ENCODE data around the gene CORO2A. TPM values are rescaled to one million over a fixed set of nuclear protein-coding genes. Genes with fewer than 3 reads are reported as not detected.
A peak's percentile ranks its signal among the peaks of the same experiment; 100 is the strongest.
"Not testable (repeated sequence)": the region's sequence is repeated elsewhere in the genome, so short reads cannot be mapped to it uniquely, and the experiment has no call there.

Gene CORO2A
- total and polyA plus RNA-seq, 3 experiments from 2014 or later: 5.1 to 11.9 (median 5.1) TPM

DNA sequence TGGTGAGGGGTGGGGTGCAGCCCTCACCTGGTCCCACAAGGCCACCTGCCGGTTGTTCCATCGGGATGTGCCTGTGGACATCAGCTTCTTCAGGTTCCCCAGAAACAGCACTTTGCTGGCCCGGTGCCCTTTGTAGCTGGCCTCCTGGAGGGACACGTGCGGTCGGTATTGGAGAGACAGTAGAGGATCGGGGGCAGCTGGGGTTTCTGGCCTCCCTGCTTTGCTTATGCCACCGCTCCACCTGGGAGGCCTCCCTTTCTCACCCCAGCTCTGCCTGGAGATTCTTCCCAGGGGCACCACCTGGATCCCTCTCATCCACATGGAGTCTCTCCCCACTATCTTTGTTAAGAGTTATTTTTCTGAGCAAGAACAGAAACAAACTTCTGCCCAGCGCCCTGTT lies 60.3 kb downstream of the CORO2A start:
- Histone ChIP-seq H3K4me3 (ENCODE audit: low read length) (no peak overlapping the region), H3K9me3 (ENCODE audit: low read length) (no peaks in the 10 kb centered on the region), H3K27me3 (ENCODE audit: insufficient read depth, low read length, poor library complexity, severe bottlenecking) (no peaks in the 10 kb centered on the region), H3K36me3 (ENCODE audit: insufficient read depth, low read length) (peaks cover 4% of the 10 kb centered on the region), H3K4me1 (ENCODE audit: insufficient read depth, low read length) (no peaks in the 10 kb centered on the region), H3K27ac (ENCODE audit: low read depth, low read length) (no peak overlapping the region)
- no peaks in the 10 kb centered on the region for H3K4me1 Mint-ChIP-seq
- H3K27me3 Mint-ChIP-seq: peaks cover 0 to 3% of the 10 kb centered on the region in 2 donors
- no peak overlapping the region for H3K4me3 Mint-ChIP-seq
- peaks cover 0 to 70% (median 10%) of the 10 kb centered on the region in 3 donors for H3K36me3 Mint-ChIP-seq
- no peak for DNase-seq
- no peaks in the 10 kb centered on the region for H3K9me3 Mint-ChIP-seq
- H3K27ac Mint-ChIP-seq: peak overlapping the region in 2 of 8 donors; percentile 63 to 68
- POLR2A ChIA-PET: no interaction called here
- CTCF ChIA-PET: interaction anchor here (1.8 kb wide), 1 partner anchor 13 kb away, joined by 5 read pairs; the partner anchor contains the start of gene TRIM14

- H3K9me3 Mint-ChIP-seq: no peaks in the 10 kb centered on the region
- H3K27me3 Mint-ChIP-seq: peaks cover 0 to 3% of the 10 kb centered on the region in 2 donors
- CTCF ChIA-PET: interaction anchor here (1.8 kb wide), 1 partner anchor 11 kb away, joined by 5 read pairs; the partner anchor contains the start of gene TRIM14
- H3K27ac Mint-ChIP-seq: peak overlapping the region in 5 of 8 donors; percentile 23 to 87 (median 58)
- H3K27me3 ChIP-seq (ENCODE audit: insufficient read depth, low read length, poor library complexity, severe bottlenecking): no peaks in the 10 kb centered on the region
- H3K9me3 ChIP-seq (ENCODE audit: low read length): no peaks in the 10 kb centered on the region
- peaks cover 0 to 74% (median 9%) of the 10 kb centered on the region in 3 donors for H3K36me3 Mint-ChIP-seq
- POLR2A ChIA-PET: no interaction called here
- H3K36me3 ChIP-seq (ENCODE audit: insufficient read depth, low read length): no peaks in the 10 kb centered on the region
- H3K4me1 Mint-ChIP-seq: no peaks in the 10 kb centered on the region
- H3K4me3 Mint-ChIP-seq: no peak overlapping the region
- no peak for DNase-seq
- no peaks in the 10 kb centered on the region for H3K4me1 ChIP-seq (ENCODE audit: insufficient read depth, low read length)
- H3K27ac ChIP-seq (ENCODE audit: low read depth, low read length): no peak overlapping the region
- no peak overlapping the region for H3K4me3 ChIP-seq (ENCODE audit: low read length)
These were observed 61.7 kb downstream of the CORO2A start for GRCh38 chr9:98130576-98131228.

DNA sequence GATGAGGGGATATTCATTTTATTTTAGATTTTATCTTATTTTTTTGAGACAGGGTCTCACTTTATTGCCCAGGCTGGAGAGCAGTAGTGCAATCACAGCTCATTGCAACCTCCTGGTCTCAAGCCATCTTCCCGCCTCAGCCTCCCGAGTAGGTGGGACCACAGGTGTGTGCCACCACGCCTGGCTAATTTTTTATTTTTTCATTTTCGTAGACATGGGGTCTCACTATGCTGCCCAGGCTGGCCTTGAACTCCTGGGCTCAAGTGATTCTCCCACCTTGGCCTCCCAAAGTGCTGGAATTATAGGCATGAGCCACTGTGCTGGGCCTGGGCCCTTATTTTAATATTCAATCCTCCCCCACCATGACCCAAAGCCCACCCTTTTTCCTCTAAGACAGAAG lies 62.4 kb downstream of the CORO2A start:
- DNase-seq; CTCF ChIA-PET; POLR2A ChIA-PET; H3K9me3 ChIP-seq (ENCODE audit: low read length); H3K27me3 ChIP-seq (ENCODE audit: insufficient read depth, low read length, poor library complexity, severe bottlenecking); H3K4me1 Mint-ChIP-seq; H3K4me3 Mint-ChIP-seq; H3K4me1 ChIP-seq (ENCODE audit: insufficient read depth, low read length); H3K36me3 ChIP-seq (ENCODE audit: insufficient read depth, low read length); H3K4me3 ChIP-seq (ENCODE audit: low read length); H3K27ac ChIP-seq (ENCODE audit: low read depth, low read length); H3K9me3 Mint-ChIP-seq; H3K27me3 Mint-ChIP-seq: not testable (repeated sequence)
- Mint-ChIP-seq H3K36me3 (peaks cover 0 to 73% (median 11%) of the 10 kb centered on the region in 3 donors), H3K27ac (peak overlapping the region in 2 of 8 donors; percentile 33 to 64)

DNA sequence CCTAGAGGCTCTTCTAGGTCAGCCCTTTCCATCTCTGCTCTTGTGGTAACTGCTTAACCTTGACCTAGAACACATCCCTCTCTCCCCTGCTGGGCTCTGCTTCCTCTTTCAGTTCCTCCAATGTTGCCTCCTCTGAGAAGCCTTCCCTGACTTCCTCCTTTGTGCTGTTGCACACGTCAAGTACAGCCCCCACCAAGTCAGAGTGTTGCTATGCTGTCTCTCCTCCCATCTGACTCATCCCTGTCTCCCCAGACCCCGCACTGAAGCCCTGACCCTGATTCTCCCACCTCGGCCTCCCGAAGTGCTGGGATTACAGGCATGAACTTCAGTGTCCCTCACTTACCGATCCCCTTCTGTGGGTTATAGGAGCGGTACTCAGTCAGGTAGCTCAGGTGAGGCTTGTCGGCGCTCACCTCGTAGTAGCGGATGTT lies 63.0 kb downstream of the CORO2A start:
- no peaks in the 10 kb centered on the region for H3K9me3 Mint-ChIP-seq
- Histone ChIP-seq H3K4me3 (ENCODE audit: low read length) (no peak overlapping the region), H3K9me3 (ENCODE audit: low read length) (no peaks in the 10 kb centered on the region), H3K27ac (ENCODE audit: low read depth, low read length) (no peak overlapping the region), H3K36me3 (ENCODE audit: insufficient read depth, low read length) (no peaks in the 10 kb centered on the region), H3K4me1 (ENCODE audit: insufficient read depth, low read length) (no peaks in the 10 kb centered on the region), H3K27me3 (ENCODE audit: insufficient read depth, low read length, poor library complexity, severe bottlenecking) (no peaks in the 10 kb centered on the region)
- ChIA-PET CTCF (no interaction called here), POLR2A (no interaction called here)
- no peaks in the 10 kb centered on the region for H3K4me1 Mint-ChIP-seq
- H3K27ac Mint-ChIP-seq: peak overlapping the region in 7 of 8 donors; percentile 23 to 76 (median 34)
- no peak for DNase-seq
- H3K36me3 Mint-ChIP-seq: peaks cover 0 to 74% (median 14%) of the 10 kb centered on the region in 3 donors
- peaks cover 0 to 2% of the 10 kb centered on the region in 2 donors for H3K27me3 Mint-ChIP-seq
- H3K4me3 Mint-ChIP-seq: no peak overlapping the region

DNA sequence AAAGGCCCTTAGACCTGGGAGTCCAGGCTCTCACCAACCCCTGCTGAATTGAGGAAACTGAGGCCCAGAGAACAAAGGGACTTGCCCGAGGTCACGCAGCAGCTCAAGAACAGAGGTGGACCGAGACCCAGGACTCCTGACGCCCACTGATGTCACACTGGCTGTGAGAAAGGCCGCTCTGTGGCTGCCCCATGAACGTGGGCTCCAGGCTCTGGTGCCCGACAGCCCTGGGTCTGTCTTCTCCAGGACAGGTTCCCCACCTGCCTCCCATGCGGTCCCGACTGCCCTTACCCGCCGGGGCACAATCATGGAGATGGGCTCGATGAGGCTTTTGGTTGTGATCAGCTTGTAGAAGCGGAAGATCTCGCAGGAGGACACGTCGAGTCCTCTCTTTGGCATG lies 64.1 kb downstream of the CORO2A start:
- no peaks in the 10 kb centered on the region for H3K4me1 Mint-ChIP-seq

GRCh38 chr9:98127226-98127625 lies 65.2 kb downstream of the CORO2A start:
- Mint-ChIP-seq H3K9me3 (no peaks in the 10 kb centered on the region), H3K36me3 (peaks cover 0 to 58% (median 14%) of the 10 kb centered on the region in 3 donors), H3K27me3 (peaks cover 0 to 2% of the 10 kb centered on the region in 2 donors), H3K27ac (peak overlapping the region in 2 of 8 donors; percentile 58 to 92), H3K4me1 (peaks cover under 1 to 7% (median 5%) of the 10 kb centered on the region in 3 donors), H3K4me3 (no peak overlapping the region)
- Histone ChIP-seq H3K27ac (ENCODE audit: low read depth, low read length) (no peak overlapping the region), H3K4me1 (ENCODE audit: insufficient read depth, low read length) (peaks cover 2% of the 10 kb centered on the region), H3K36me3 (ENCODE audit: insufficient read depth, low read length) (no peaks in the 10 kb centered on the region), H3K9me3 (ENCODE audit: low read length) (no peaks in the 10 kb centered on the region), H3K4me3 (ENCODE audit: low read length) (no peak overlapping the region), H3K27me3 (ENCODE audit: insufficient read depth, low read length, poor library complexity, severe bottlenecking) (no peaks in the 10 kb centered on the region)
- CTCF ChIA-PET: no interaction called here
- POLR2A ChIA-PET: interaction anchor here (0.6 kb wide), 1 partner anchor 10 kb away, joined by 6 read pairs; no protein-coding TSS in a partner anchor
- DNase-seq: no peak

More for the DNA sequence above, 64.1 kb downstream of the CORO2A start:
- no peak overlapping the region for H3K4me3 Mint-ChIP-seq
- no peak overlapping the region for H3K27ac Mint-ChIP-seq
- no peaks in the 10 kb centered on the region for H3K9me3 Mint-ChIP-seq
- Histone ChIP-seq H3K36me3 (ENCODE audit: insufficient read depth, low read length) (no peaks in the 10 kb centered on the region), H3K27ac (ENCODE audit: low read depth, low read length) (no peak overlapping the region), H3K4me1 (ENCODE audit: insufficient read depth, low read length) (no peaks in the 10 kb centered on the region), H3K27me3 (ENCODE audit: insufficient read depth, low read length, poor library complexity, severe bottlenecking) (no peaks in the 10 kb centered on the region), H3K4me3 (ENCODE audit: low read length) (no peak overlapping the region), H3K9me3 (ENCODE audit: low read length) (no peaks in the 10 kb centered on the region)
- POLR2A ChIA-PET: no interaction called here
- DNase-seq: no peak
- H3K27me3 Mint-ChIP-seq: peaks cover 0 to 2% of the 10 kb centered on the region in 2 donors
- CTCF ChIA-PET: interaction anchor here (1.1 kb wide), 1 partner anchor 9 kb away, joined by 3 read pairs; the partner anchor contains the start of gene TRIM14
- H3K36me3 Mint-ChIP-seq: peaks cover 0 to 69% (median 14%) of the 10 kb centered on the region in 3 donors

DNA sequence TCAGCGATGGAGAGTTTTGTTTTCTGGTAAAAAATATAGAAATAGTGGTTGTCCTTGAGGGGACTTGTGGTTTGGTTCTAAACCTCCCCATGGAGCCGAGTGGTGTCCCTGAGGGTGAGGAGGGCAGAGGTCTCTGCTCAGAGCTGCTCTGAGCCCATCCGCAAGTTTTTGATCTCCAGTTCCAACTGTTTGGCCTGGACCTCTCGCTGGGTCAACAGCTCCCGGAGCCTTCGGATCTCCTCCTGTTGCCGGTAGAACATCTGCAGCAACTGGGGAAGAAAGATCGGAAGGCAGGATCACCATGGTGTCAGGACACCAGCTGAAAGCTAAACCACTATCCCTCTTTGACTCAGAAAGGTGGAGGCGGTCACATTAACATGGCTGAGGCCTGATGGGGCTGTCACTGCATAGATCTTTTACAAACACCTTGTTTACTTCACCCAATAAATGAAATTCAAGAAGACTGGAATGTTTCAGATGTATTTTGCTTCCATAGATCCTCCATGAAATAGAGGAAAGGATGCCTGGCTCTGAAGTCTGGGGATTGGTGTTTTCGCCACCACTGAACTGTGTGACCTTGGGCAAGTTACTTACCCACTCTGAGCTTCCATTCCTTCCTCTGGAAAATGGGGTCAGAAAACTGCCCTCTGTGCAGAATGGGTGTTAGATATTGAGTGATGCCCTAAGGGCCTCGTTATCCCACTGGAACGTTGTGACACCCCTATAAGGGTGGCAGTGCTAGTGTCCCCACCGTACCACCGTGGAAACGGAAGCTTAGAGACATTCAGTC lies 67.6 kb downstream of the CORO2A start:
- H3K9me3 Mint-ChIP-seq: no peaks in the 10 kb centered on the region

More for the DNA sequence above, 67.6 kb downstream of the CORO2A start:
- Histone ChIP-seq H3K27me3 (ENCODE audit: insufficient read depth, low read length, poor library complexity, severe bottlenecking) (no peaks in the 10 kb centered on the region), H3K9me3 (ENCODE audit: low read length) (no peaks in the 10 kb centered on the region), H3K27ac (ENCODE audit: low read depth, low read length) (no peak overlapping the region), H3K36me3 (ENCODE audit: insufficient read depth, low read length) (no peaks in the 10 kb centered on the region), H3K4me1 (ENCODE audit: insufficient read depth, low read length) (peaks cover 21% of the 10 kb centered on the region), H3K4me3 (ENCODE audit: low read length) (no peak overlapping the region)
- H3K4me1 Mint-ChIP-seq: peaks cover 23 to 31% (median 29%) of the 10 kb centered on the region in 3 donors
- H3K36me3 Mint-ChIP-seq: peaks cover 0 to 39% (median 11%) of the 10 kb centered on the region in 3 donors
- ChIA-PET CTCF (interaction anchor here (0.9 kb wide), 1 partner anchor 131 kb away, joined by 3 read pairs; the partner anchor contains the start of gene TBC1D2), POLR2A (interaction anchor here (0.5 kb wide), 1 partner anchor 17 kb away, joined by 9 read pairs; no protein-coding TSS in a partner anchor)
- no peaks in the 10 kb centered on the region for H3K27me3 Mint-ChIP-seq
- DNase-seq: no peak
- no peak overlapping the region for H3K4me3 Mint-ChIP-seq
- H3K27ac Mint-ChIP-seq: peak overlapping the region in 4 of 8 donors; percentile 26 to 84 (median 32)
